Mucosa of stomach (tissue), 1 donor: ENCODE data around the gene CD101.

Source experiments
- H3K27me3 ChIP-seq: one replicate; pipeline ENCODE4 v1.7.0; 2013; ENCODE audit warnings: mild to moderate bottlenecking, low read length; ENCODE audit not compliant: control insufficient read depth, insufficient read depth
- H3K36me3 ChIP-seq: one replicate; pipeline ENCODE4 v1.7.0; 2013; ENCODE audit warnings: low read length; ENCODE audit not compliant: control insufficient read depth, insufficient read depth
- H3K4me1 ChIP-seq: one replicate; pipeline ENCODE4 v1.7.0; 2013; ENCODE audit warnings: mild to moderate bottlenecking, low read length; ENCODE audit not compliant: control insufficient read depth, insufficient read depth
- H3K4me3 ChIP-seq: one replicate; pipeline ENCODE4 v1.7.0; 2013; ENCODE audit warnings: low read length
- H3K9ac ChIP-seq: one replicate; pipeline ENCODE4 v1.7.0; 2013; ENCODE audit warnings: mild to moderate bottlenecking, low read length, moderate library complexity
- H3K9me3 ChIP-seq: one replicate; pipeline ENCODE4 v1.7.0; 2013; ENCODE audit warnings: mild to moderate bottlenecking, low read length, moderate library complexity; ENCODE audit not compliant: control insufficient read depth
- donor health status: Pancreatic carcinoma.

Gene CD101

GRCh38 chr1:117061986-117062415, 60.4 kb downstream of the CD101 start:
- Histone ChIP-seq H3K36me3 (no peaks in the 10 kb centered on the region), H3K9me3 (no peaks in the 10 kb centered on the region), H3K27me3 (no peaks in the 10 kb centered on the region), H3K4me3 (no peak overlapping the region), H3K4me1 (peaks cover 8% of the 10 kb centered on the region), H3K9ac (no peak overlapping the region)

GRCh38 chr1:117066367-117066766, 64.8 kb downstream of the CD101 start:
- no peaks in the 10 kb centered on the region for H3K36me3 ChIP-seq
- no peak overlapping the region for H3K9ac ChIP-seq

GRCh38 chr1:117067533-117068370, 66.2 kb downstream of the CD101 start:
- Histone ChIP-seq H3K27me3 (no peaks in the 10 kb centered on the region), H3K9ac (no peak overlapping the region)

More at GRCh38 chr1:117066367-117066766, 64.8 kb downstream of the CD101 start:
- no peak overlapping the region for H3K4me3 ChIP-seq
- no peaks in the 10 kb centered on the region for H3K9me3 ChIP-seq
- H3K27me3 ChIP-seq = no peaks in the 10 kb centered on the region
- no peaks in the 10 kb centered on the region for H3K4me1 ChIP-seq

GRCh38 chr1:117068580-117068979, 67.0 kb downstream of the CD101 start:
- no peak overlapping the region for H3K9ac ChIP-seq
- no peaks in the 10 kb centered on the region for H3K36me3 ChIP-seq

More at GRCh38 chr1:117067533-117068370, 66.2 kb downstream of the CD101 start:
- H3K4me3 ChIP-seq = no peak overlapping the region
- H3K9me3 ChIP-seq = no peaks in the 10 kb centered on the region
- peaks cover 4% of the 10 kb centered on the region for H3K4me1 ChIP-seq
- no peaks in the 10 kb centered on the region for H3K36me3 ChIP-seq

GRCh38 chr1:117069220-117069844, 67.8 kb downstream of the CD101 start:
- no peak overlapping the region for H3K9ac ChIP-seq
- H3K36me3 ChIP-seq = no peaks in the 10 kb centered on the region
- H3K4me1 ChIP-seq = peaks cover 4% of the 10 kb centered on the region
- H3K9me3 ChIP-seq = no peaks in the 10 kb centered on the region
- no peaks in the 10 kb centered on the region for H3K27me3 ChIP-seq
- no peak overlapping the region for H3K4me3 ChIP-seq

More at GRCh38 chr1:117068580-117068979, 67.0 kb downstream of the CD101 start:
- Histone ChIP-seq H3K4me1 (peaks cover 4% of the 10 kb centered on the region), H3K27me3 (no peaks in the 10 kb centered on the region), H3K9me3 (no peaks in the 10 kb centered on the region), H3K4me3 (no peak overlapping the region)

- Histone ChIP-seq H3K27me3 (no peaks in the 10 kb centered on the region), H3K36me3 (no peaks in the 10 kb centered on the region), H3K9me3 (no peaks in the 10 kb centered on the region), H3K4me1 (peaks cover 4% of the 10 kb centered on the region), H3K9ac (no peak overlapping the region), H3K4me3 (no peak overlapping the region)
Measured at GRCh38 chr1:117070124-117070523, 68.6 kb downstream of the CD101 start.

GRCh38 chr1:117076648-117077047, 75.1 kb downstream of the CD101 start:
- H3K36me3 ChIP-seq = peaks cover 3% of the 10 kb centered on the region
- no peaks in the 10 kb centered on the region for H3K9me3 ChIP-seq
- H3K4me1 ChIP-seq = peaks cover 4% of the 10 kb centered on the region
- H3K4me3 ChIP-seq = no peak overlapping the region
- H3K9ac ChIP-seq = no peak overlapping the region
- no peaks in the 10 kb centered on the region for H3K27me3 ChIP-seq

- Histone ChIP-seq H3K27me3 (no peaks in the 10 kb centered on the region), H3K9ac (no peak overlapping the region), H3K4me1 (no peaks in the 10 kb centered on the region), H3K36me3 (peaks cover 3% of the 10 kb centered on the region), H3K9me3 (no peaks in the 10 kb centered on the region), H3K4me3 (no peak overlapping the region)
Measured at GRCh38 chr1:117077267-117077666, 75.7 kb downstream of the CD101 start.

GRCh38 chr1:117079737-117080136, 78.2 kb downstream of the CD101 start:
- H3K4me1 ChIP-seq = no peaks in the 10 kb centered on the region
- peaks cover 3% of the 10 kb centered on the region for H3K36me3 ChIP-seq
- no peak overlapping the region for H3K9ac ChIP-seq
- no peak overlapping the region for H3K4me3 ChIP-seq
- no peaks in the 10 kb centered on the region for H3K27me3 ChIP-seq
- no peaks in the 10 kb centered on the region for H3K9me3 ChIP-seq

GRCh38 chr1:117084231-117084630, 82.7 kb downstream of the CD101 start:
- Histone ChIP-seq H3K9me3 (no peaks in the 10 kb centered on the region), H3K9ac (no peak overlapping the region), H3K4me3 (no peak overlapping the region), H3K27me3 (no peaks in the 10 kb centered on the region), H3K36me3 (no peaks in the 10 kb centered on the region), H3K4me1 (no peaks in the 10 kb centered on the region)
